Prostate gland (tissue), 2 donors: ENCODE results near the gene DAZAP1. TPM values are rescaled to one million over a fixed set of nuclear protein-coding genes. Genes with fewer than 3 reads are reported as not detected.

Experiments
- DNase-seq: peaks from one replicate; pipeline ENCODE4 v3.0.0-alpha.2; 2019; ENCODE audit warnings: low spot score
- H3K27ac ChIP-seq, 2 donors: fragments of 200-600 bp; sonication (generic); 2 replicates each; pipeline ENCODE4 v1.5.1; 2017 to 2019
- H3K27me3 ChIP-seq: fragments of 200-600 bp; sonication (generic); replicated peaks from 2 replicates; pipeline ENCODE4 v1.5.1; 2019; ENCODE audit not compliant: insufficient read depth
- H3K36me3 ChIP-seq, 2 donors: fragments of 200-600 bp; sonication (generic); 1 replicate in 1 of 2; 2 replicates in 1 of 2; pipeline versions ENCODE4 v1.5.1 to v1.8.1; 2017 to 2019
- H3K4me1 ChIP-seq: fragments of 200-600 bp; sonication (generic); replicated peaks from 2 replicates; pipeline ENCODE4 v1.5.1; 2019
- H3K4me3 ChIP-seq, 2 donors: fragments of 200-600 bp; sonication (generic); 2 replicates each; pipeline ENCODE4 v1.5.1; 2017 to 2019
- H3K9me3 ChIP-seq: fragments of 200-600 bp; sonication (generic); 2 replicates; pipeline ENCODE4 v1.5.1; 2017
- CTCF ChIP-seq, 4 experiments: fragments of 200-600 bp in 2 of 4; fragments of 450-650 bp in 2 of 4; sonication (generic) in 2 of 4; IDR thresholded peaks; 1 replicate in 3 of 4; 2 replicates in 1 of 4; pipeline ENCODE4 v1.5.1; 2016 to 2019; ENCODE audit warnings: antibody characterized with exemption in 4 of 4, mild to moderate bottlenecking in 2 of 4, moderate library complexity in 2 of 4
- POLR2A ChIP-seq: fragments of 450-650 bp; IDR thresholded peaks from one replicate; pipeline ENCODE4 v1.6.1; 2016; ENCODE audit warnings: antibody characterized with exemption, mild to moderate bottlenecking
- POLR2AphosphoS5 ChIP-seq: sonication (generic); formaldehyde crosslinking; IDR thresholded peaks from one replicate; pipeline ENCODE4 v1.6.1; 2017; ENCODE audit warnings: antibody characterized with exemption
- WGBS: methylation state at CpG from one replicate; pipeline ENCODE4 v1.1.5; 2018; 5-methylcytosine and 5-hydroxymethylcytosine counted together
- intact Hi-C: fragments of 100-400 bp; cut with DNase I; formaldehyde crosslinking; loops from one replicate; pipeline ENCODE4 v1.14.2; 2022
- total RNA-seq, 2 donors: library from RNA; depleted of rRNA; stranded (reverse); fragments of >200 nt; gene quantifications; one replicate each; pipeline ENCODE4 v1.1.0, GENCODE V29; 2016

DAZAP1 gene
- total RNA-seq, 2 donors from 2014 or later, result 58.6 to 74.1 TPM

GRCh38 chr19:1383312-1384084 is 23.9 kb upstream of the DAZAP1 start, which contains the start of gene NDUFS7:
TSS of gene NDUFS7 (plus strand) at chr19:1383907. CDS start at chr19:1383927, 20 bp downstream.
- peak within 1 kb of the TSS; percentile 87 to 97 for H3K4me3 ChIP-seq
- WGBS, result 0% methylated on average over 54 of the region's 90 CpGs
- peak; percentile 89 for DNase-seq
- H3K36me3 ChIP-seq, result no peaks in the 10 kb centered on the region
- H3K27ac ChIP-seq, result peak within 1 kb of the TSS; percentile 82 to 87
- peak; percentile 95 for TF ChIP-seq POLR2AphosphoS5
- TF ChIP-seq CTCF (IDR thresholded peaks at IDR 0.05), result peak in 2 of 4 experiments; percentile 53 to 70
- TF ChIP-seq POLR2A, result peak; percentile 54
- H3K4me1 ChIP-seq, result peaks cover 9% of the 10 kb centered on the region
- intact Hi-C loops, result no loop called here
- H3K9me3 ChIP-seq, result no peaks in the 10 kb centered on the region
- no peaks in the 10 kb centered on the region for H3K27me3 ChIP-seq

- Histone ChIP-seq H3K9me3 (no peaks in the 10 kb centered on the region), H3K4me1 (peaks cover 9% of the 10 kb centered on the region), H3K27me3 (no peaks in the 10 kb centered on the region), H3K36me3 (no peaks in the 10 kb centered on the region), H3K4me3 (peak overlapping the region; percentile 87 to 97), H3K27ac (peak overlapping the region; percentile 82 to 87)
- under 1% methylated on average over 18 of the region's 23 CpGs for WGBS
- TF ChIP-seq POLR2AphosphoS5 (no peak), CTCF (IDR thresholded peaks at IDR 0.05) (no peak), POLR2A (no peak)
- intact Hi-C loops, result no loop called here
- DNase-seq, result no peak
These were observed 23.3 kb upstream of the DAZAP1 start for GRCh38 chr19:1384085-1384462.

GRCh38 chr19:1384478-1385110 is 22.8 kb upstream of the DAZAP1 start:
- Histone ChIP-seq H3K36me3 (no peaks in the 10 kb centered on the region), H3K27ac (peak overlapping the region; percentile 82 to 87), H3K27me3 (no peaks in the 10 kb centered on the region), H3K9me3 (no peaks in the 10 kb centered on the region), H3K4me3 (peak overlapping the region; percentile 87 to 97), H3K4me1 (peaks cover 9% of the 10 kb centered on the region)
- DNase-seq, result no peak
- intact Hi-C loops, result no loop called here
- 32% methylated on average over 17 of the region's 17 CpGs for WGBS
- TF ChIP-seq POLR2AphosphoS5 (no peak), CTCF (IDR thresholded peaks at IDR 0.05) (no peak), POLR2A (no peak)

- Histone ChIP-seq H3K27me3 (no peaks in the 10 kb centered on the region), H3K4me1 (peaks cover 9% of the 10 kb centered on the region), H3K4me3 (no peak overlapping the region), H3K27ac (no peak overlapping the region), H3K36me3 (peaks cover 0 to 1% of the 10 kb centered on the region in 2 donors), H3K9me3 (no peaks in the 10 kb centered on the region)
- intact Hi-C loops, result no loop called here
- no peak for DNase-seq
- TF ChIP-seq CTCF (IDR thresholded peaks at IDR 0.05), result no peak
- TF ChIP-seq POLR2AphosphoS5, result no peak
- no peak for TF ChIP-seq POLR2A
- 88% methylated on average over 3 of the region's 3 CpGs for WGBS
These were observed 21.6 kb upstream of the DAZAP1 start for GRCh38 chr19:1385816-1386215.
